ENCODE results near the gene ABL1.

ABL1 gene

GRCh38 chr9:130895481-130896232 lies 60.6 kb downstream of the ABL1 start:
- Histone ChIP-seq H3K4me1 (ENCODE audit: insufficient read depth, low read length) (peaks cover 26% of the 10 kb centered on the region), H3K27me3 (ENCODE audit: control insufficient read depth in 1 of 2, insufficient read depth in 2 of 2, low read length in 2 of 2) (peaks cover 0 to 15% of the 10 kb centered on the region in 2 donors), H3K36me3 (ENCODE audit: insufficient read depth, low read length) (peaks cover 33% of the 10 kb centered on the region), H3K27ac (ENCODE audit: low read depth, low read length) (no peak overlapping the region), H3K4me3 (ENCODE audit: low read depth in 1 of 2, low read length in 2 of 2) (no peak overlapping the region), H3K9me3 (ENCODE audit: low read length) (no peaks in the 10 kb centered on the region), H3K9ac (ENCODE audit: low read length) (no peak overlapping the region)

DNA sequence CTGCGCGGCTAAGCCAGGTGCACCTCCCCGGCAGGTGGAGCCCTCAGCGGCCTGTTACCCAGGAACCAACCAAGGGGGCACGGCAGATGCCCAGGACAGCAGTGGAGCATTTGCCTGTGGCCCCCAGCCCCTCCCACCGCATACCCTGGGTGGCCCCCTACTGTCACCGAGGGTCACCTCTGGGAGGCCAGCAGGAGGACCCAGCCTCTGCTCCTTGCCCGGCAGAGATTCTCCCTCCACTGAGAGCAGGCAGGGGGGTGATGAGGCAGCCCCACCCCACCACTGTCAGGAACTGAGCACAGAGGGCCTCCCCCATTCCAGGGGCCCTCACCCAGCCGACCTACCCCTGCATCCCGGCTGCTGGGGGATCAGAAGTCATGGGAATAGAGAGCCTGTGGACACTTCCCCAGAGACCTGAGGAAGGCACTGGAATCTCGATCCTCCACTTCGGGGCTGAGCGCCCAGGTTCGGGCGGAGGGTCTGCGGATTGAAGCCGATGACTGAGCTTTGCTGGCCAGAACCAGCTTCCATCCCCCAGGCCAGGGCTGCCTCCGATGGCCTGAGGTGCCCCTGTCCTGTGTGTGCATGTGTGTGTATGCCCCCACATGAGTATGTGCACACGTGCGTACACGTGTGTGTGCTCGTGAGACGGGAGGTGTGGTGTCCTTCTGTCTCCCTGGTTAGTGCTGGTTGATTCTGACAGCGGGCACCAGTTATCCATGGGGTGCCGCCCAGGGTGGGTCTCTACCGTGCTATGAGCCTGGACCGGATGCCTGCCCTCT lies 61.4 kb downstream of the ABL1 start, which contains the start of gene QRFP:
Gene QRFP (minus strand): TSS at position 580 of the 782 bp plus-strand sequence. CDS start 2,974 bp downstream, outside the sequence.
- peaks cover 26% of the 10 kb centered on the region for H3K4me1 ChIP-seq (ENCODE audit: insufficient read depth, low read length)
- no peak within 1 kb of the TSS for H3K9ac ChIP-seq (ENCODE audit: low read length)

DNA sequence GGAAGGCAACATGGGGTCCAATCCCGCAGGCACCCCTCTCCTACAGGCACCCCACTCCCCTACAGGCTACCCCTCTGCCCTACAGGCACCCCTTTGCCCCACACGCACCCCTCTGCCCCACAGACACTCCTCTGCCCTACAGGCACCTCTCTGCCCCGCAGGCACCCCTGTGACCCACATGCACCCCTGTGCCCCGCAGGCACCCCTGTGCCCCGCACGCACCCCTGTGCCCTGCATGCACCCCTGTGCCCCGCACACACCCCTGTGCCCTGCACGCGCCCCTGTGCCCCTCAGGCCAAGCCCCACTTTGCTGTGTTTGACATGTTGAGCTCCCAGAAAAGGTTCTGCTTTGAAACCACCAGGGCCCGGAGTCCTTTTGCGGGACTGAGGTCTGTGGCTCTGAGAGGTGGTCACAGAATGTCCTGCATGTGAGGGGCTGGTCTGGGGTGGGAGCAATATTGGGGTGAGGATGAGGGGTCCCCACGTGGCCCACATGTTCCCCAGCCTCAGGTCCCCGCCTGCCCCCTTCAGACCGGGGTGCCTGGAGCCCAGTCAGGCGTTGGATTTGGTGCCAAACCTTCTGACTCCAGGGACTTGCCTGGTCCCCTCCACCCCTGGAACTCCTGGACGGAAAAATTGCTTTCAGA lies 62.2 kb downstream of the ABL1 start:
- no peaks in the 10 kb centered on the region for H3K9me3 ChIP-seq (ENCODE audit: low read length)
- H3K4me1 ChIP-seq (ENCODE audit: insufficient read depth, low read length), result peaks cover 26% of the 10 kb centered on the region
- peaks cover 17% of the 10 kb centered on the region for H3K36me3 ChIP-seq (ENCODE audit: insufficient read depth, low read length)
- no peak overlapping the region for H3K27ac ChIP-seq (ENCODE audit: low read depth, low read length)
- H3K27me3 ChIP-seq (ENCODE audit: control insufficient read depth in 1 of 2, insufficient read depth in 2 of 2, low read length in 2 of 2), result peaks cover 0 to 26% of the 10 kb centered on the region in 2 donors
- H3K4me3 ChIP-seq (ENCODE audit: low read depth in 1 of 2, low read length in 2 of 2), result no peak overlapping the region
- no peak overlapping the region for H3K9ac ChIP-seq (ENCODE audit: low read length)

More for the DNA sequence above, 61.4 kb downstream of the ABL1 start, which contains the start of gene QRFP:
- peaks cover 0 to 18% of the 10 kb centered on the region in 2 donors for H3K27me3 ChIP-seq (ENCODE audit: control insufficient read depth in 1 of 2, insufficient read depth in 2 of 2, low read length in 2 of 2)
- no peaks in the 10 kb centered on the region for H3K9me3 ChIP-seq (ENCODE audit: low read length)
- no peak within 1 kb of the TSS for H3K27ac ChIP-seq (ENCODE audit: low read depth, low read length)
- no peak within 1 kb of the TSS for H3K4me3 ChIP-seq (ENCODE audit: low read depth in 1 of 2, low read length in 2 of 2)
- peaks cover 25% of the 10 kb centered on the region for H3K36me3 ChIP-seq (ENCODE audit: insufficient read depth, low read length)

DNA sequence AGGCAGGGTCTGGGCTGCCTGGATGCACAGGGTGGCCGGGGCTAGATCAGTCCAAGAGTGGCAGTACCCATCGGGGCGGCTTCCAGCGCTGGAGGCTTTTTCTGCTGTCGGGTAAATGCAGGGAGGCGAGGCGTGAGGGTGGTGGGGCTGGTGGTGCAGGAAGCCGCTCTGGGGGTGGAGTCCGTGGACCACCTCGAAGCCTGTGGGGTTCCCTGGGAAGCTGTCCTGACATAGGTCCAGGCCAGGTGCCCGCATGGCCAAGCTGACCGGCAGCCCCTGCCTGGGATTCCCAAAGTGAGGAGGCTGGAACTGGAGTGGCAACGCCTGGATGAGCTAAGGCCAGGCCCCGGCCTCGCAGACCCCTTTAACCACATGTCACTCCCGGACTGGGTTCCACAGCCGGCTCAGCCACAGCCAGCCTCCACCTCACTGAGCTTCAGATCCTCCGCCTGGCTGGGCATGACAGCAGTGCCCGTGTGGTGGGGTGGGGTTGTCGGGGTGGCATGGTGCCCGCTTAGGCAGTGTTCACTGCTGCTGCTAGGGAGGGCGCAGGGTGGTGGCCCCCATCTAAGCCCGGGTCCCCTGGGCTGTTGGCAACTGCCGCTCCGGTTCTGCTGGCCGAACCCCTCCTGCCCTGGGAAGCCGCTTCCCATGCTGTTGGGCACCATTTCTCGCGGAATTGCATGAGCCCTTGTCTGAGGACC lies 62.9 kb downstream of the ABL1 start:
- Histone ChIP-seq H3K27me3 (ENCODE audit: control insufficient read depth in 1 of 2, insufficient read depth in 2 of 2, low read length in 2 of 2) (peaks cover 4 to 34% of the 10 kb centered on the region in 2 donors), H3K9ac (ENCODE audit: low read length) (no peak overlapping the region), H3K27ac (ENCODE audit: low read depth, low read length) (no peak overlapping the region), H3K4me3 (ENCODE audit: low read depth in 1 of 2, low read length in 2 of 2) (no peak overlapping the region), H3K36me3 (ENCODE audit: insufficient read depth, low read length) (peaks cover 9% of the 10 kb centered on the region), H3K4me1 (ENCODE audit: insufficient read depth, low read length) (peaks cover 26% of the 10 kb centered on the region), H3K9me3 (ENCODE audit: low read length) (no peaks in the 10 kb centered on the region)

DNA sequence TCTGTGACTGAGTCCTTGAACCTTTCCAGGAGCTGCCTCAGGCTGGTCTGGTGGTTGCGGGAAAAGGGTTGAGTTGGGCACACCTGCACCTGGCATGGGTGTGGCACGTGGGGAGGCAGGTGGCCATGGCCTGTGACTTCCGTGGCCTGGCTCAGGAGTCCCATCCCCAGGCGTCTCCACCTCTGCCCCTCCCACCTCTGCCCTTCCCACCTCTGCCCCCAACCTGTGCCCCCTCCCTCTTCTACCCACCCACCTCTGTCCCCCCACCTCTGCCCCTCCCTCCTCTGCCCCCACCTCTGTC lies 63.4 kb downstream of the ABL1 start:
- Histone ChIP-seq H3K4me1 (ENCODE audit: insufficient read depth, low read length) (peaks cover 26% of the 10 kb centered on the region), H3K9me3 (ENCODE audit: low read length) (no peaks in the 10 kb centered on the region), H3K27me3 (ENCODE audit: control insufficient read depth in 1 of 2, insufficient read depth in 2 of 2, low read length in 2 of 2) (peaks cover 4 to 39% of the 10 kb centered on the region in 2 donors), H3K27ac (ENCODE audit: low read depth, low read length) (no peak overlapping the region), H3K36me3 (ENCODE audit: insufficient read depth, low read length) (peaks cover 4% of the 10 kb centered on the region), H3K9ac (ENCODE audit: low read length) (no peak overlapping the region), H3K4me3 (ENCODE audit: low read depth in 1 of 2, low read length in 2 of 2) (no peak overlapping the region)

DNA sequence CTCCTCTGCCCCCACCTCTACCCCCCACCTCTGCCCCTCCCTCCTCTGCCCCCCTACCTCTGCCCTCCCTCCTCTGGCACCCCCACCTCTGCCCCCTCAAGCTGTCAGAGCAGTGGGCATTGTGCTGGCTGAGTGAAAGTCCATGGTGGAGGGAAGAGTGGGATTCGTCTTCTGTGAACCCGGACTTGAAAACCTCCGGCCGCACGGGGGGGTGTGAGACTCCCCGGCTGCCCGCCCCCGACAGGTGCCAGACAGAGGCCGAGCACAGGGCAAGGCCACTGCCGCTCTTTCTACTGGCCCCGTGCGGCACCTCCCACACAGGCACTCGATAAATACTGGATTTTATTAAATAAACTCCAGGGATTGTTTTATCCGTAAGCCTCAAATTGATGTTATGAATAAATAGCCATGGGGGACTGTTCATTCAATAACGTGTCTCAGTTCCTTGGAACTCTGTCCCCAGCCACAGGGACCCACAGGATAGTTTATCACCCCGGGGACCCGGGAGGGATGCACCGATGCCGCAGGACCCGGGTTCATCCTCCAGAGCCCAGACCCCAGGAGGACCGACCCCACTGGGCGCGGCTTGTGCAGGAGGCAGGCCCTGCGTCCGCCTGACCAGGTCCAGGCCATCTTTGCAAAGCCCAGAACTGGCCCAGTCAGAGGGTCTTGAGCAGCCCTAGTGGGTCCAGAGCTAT lies 64.1 kb downstream of the ABL1 start:
- peaks cover 21% of the 10 kb centered on the region for H3K4me1 ChIP-seq (ENCODE audit: insufficient read depth, low read length)
- no peaks in the 10 kb centered on the region for H3K36me3 ChIP-seq (ENCODE audit: insufficient read depth, low read length)
- no peaks in the 10 kb centered on the region for H3K9me3 ChIP-seq (ENCODE audit: low read length)
- H3K9ac ChIP-seq (ENCODE audit: low read length), result no peak overlapping the region
- H3K4me3 ChIP-seq (ENCODE audit: low read depth in 1 of 2, low read length in 2 of 2), result no peak overlapping the region
- H3K27me3 ChIP-seq (ENCODE audit: control insufficient read depth in 1 of 2, insufficient read depth in 2 of 2, low read length in 2 of 2), result peaks cover 4 to 46% of the 10 kb centered on the region in 2 donors
- no peak overlapping the region for H3K27ac ChIP-seq (ENCODE audit: low read depth, low read length)

GRCh38 chr9:130900701-130901497 lies 65.8 kb downstream of the ABL1 start:
- Histone ChIP-seq H3K27me3 (ENCODE audit: control insufficient read depth in 1 of 2, insufficient read depth in 2 of 2, low read length in 2 of 2) (peaks cover 4 to 48% of the 10 kb centered on the region in 2 donors), H3K36me3 (ENCODE audit: insufficient read depth, low read length) (no peaks in the 10 kb centered on the region), H3K4me1 (ENCODE audit: insufficient read depth, low read length) (peaks cover 4% of the 10 kb centered on the region), H3K9me3 (ENCODE audit: low read length) (no peaks in the 10 kb centered on the region), H3K9ac (ENCODE audit: low read length) (no peak overlapping the region), H3K27ac (ENCODE audit: low read depth, low read length) (no peak overlapping the region), H3K4me3 (ENCODE audit: low read depth in 1 of 2, low read length in 2 of 2) (no peak overlapping the region)

GRCh38 chr9:130901498-130902203 lies 66.6 kb downstream of the ABL1 start:
- Histone ChIP-seq H3K4me3 (ENCODE audit: low read depth in 1 of 2, low read length in 2 of 2) (no peak overlapping the region), H3K27ac (ENCODE audit: low read depth, low read length) (no peak overlapping the region), H3K36me3 (ENCODE audit: insufficient read depth, low read length) (no peaks in the 10 kb centered on the region), H3K27me3 (ENCODE audit: control insufficient read depth in 1 of 2, insufficient read depth in 2 of 2, low read length in 2 of 2) (peaks cover 4 to 48% of the 10 kb centered on the region in 2 donors), H3K9me3 (ENCODE audit: low read length) (no peaks in the 10 kb centered on the region), H3K4me1 (ENCODE audit: insufficient read depth, low read length) (no peaks in the 10 kb centered on the region), H3K9ac (ENCODE audit: low read length) (no peak overlapping the region)

GRCh38 chr9:130902204-130903185 lies 67.4 kb downstream of the ABL1 start:
- H3K36me3 ChIP-seq (ENCODE audit: insufficient read depth, low read length), result no peaks in the 10 kb centered on the region
- no peak overlapping the region for H3K4me3 ChIP-seq (ENCODE audit: low read depth in 1 of 2, low read length in 2 of 2)
- no peaks in the 10 kb centered on the region for H3K4me1 ChIP-seq (ENCODE audit: insufficient read depth, low read length)
- H3K27me3 ChIP-seq (ENCODE audit: control insufficient read depth in 1 of 2, insufficient read depth in 2 of 2, low read length in 2 of 2), result peaks cover 4 to 44% of the 10 kb centered on the region in 2 donors
- H3K27ac ChIP-seq (ENCODE audit: low read depth, low read length), result no peak overlapping the region
- no peaks in the 10 kb centered on the region for H3K9me3 ChIP-seq (ENCODE audit: low read length)
- H3K9ac ChIP-seq (ENCODE audit: low read length), result no peak overlapping the region

Measured in muscle layer of colon (tissue), 2 donors.